ENCODE results near the gene LOXL1. TPM values are rescaled to one million over a fixed set of nuclear protein-coding genes. Genes with fewer than 3 reads are reported as not detected.

LOXL1 gene
- total RNA-seq, 1 donor from 2014 or later, result 11.1 TPM

DNA sequence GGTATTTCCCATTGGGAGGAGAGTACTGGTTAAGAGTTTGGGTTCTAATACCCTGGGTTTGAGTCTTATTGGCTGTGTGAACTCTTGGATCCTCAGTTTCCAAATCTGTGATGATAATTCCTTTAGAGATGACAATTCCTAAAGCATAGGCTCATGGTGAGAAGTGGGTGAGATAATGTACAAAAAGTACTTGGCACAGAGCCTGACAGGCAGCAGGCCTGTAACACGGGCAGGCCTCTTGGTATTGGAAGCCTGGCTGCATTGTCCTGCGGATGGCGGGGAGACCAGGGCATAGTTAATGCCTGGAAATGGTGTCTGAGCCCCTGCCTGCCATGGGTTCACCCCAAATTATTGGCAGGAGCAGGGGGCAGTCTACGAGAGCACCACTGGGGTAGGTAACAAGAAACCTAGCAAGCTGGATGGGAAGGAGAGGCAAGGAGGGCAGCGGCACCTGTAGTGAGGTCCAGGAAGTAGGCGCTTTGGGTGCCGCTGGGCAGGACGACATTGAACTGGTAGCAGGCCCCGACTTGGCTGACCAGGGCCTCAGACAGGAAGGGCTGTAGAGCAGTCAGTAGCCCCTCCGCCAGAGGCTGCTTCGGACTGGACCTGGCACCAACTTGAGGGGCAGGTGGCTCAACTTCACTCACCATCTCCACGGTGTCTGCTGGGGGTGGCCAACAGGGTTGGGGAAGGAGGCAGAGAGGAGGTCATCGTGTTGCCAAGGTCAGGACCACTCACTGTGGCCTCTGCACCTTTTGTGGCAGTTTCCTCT is 58.1 kb downstream of the LOXL1 start:
- intact Hi-C loops (cut with DNase I), result no loop called here
- Histone ChIP-seq H3K9me3 (no peaks in the 10 kb centered on the region), H3K4me1 (peaks cover 59% of the 10 kb centered on the region), H3K27me3 (no peaks in the 10 kb centered on the region), H3K4me3 (no peak overlapping the region), H3K36me3 (no peaks in the 10 kb centered on the region), H3K27ac (peak overlapping the region; percentile 90)
- TF ChIP-seq, protein P1, sequence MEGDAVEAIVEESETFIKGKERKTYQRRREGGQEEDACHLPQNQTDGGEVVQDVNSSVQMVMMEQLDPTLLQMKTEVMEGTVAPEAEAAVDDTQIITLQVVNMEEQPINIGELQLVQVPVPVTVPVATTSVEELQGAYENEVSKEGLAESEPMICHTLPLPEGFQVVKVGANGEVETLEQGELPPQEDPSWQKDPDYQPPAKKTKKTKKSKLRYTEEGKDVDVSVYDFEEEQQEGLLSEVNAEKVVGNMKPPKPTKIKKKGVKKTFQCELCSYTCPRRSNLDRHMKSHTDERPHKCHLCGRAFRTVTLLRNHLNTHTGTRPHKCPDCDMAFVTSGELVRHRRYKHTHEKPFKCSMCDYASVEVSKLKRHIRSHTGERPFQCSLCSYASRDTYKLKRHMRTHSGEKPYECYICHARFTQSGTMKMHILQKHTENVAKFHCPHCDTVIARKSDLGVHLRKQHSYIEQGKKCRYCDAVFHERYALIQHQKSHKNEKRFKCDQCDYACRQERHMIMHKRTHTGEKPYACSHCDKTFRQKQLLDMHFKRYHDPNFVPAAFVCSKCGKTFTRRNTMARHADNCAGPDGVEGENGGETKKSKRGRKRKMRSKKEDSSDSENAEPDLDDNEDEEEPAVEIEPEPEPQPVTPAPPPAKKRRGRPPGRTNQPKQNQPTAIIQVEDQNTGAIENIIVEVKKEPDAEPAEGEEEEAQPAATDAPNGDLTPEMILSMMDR (IDR thresholded peaks at IDR 0.05), result no peak
- peak; percentile 61 for DNase-seq
- no peak for ATAC-seq

DNA sequence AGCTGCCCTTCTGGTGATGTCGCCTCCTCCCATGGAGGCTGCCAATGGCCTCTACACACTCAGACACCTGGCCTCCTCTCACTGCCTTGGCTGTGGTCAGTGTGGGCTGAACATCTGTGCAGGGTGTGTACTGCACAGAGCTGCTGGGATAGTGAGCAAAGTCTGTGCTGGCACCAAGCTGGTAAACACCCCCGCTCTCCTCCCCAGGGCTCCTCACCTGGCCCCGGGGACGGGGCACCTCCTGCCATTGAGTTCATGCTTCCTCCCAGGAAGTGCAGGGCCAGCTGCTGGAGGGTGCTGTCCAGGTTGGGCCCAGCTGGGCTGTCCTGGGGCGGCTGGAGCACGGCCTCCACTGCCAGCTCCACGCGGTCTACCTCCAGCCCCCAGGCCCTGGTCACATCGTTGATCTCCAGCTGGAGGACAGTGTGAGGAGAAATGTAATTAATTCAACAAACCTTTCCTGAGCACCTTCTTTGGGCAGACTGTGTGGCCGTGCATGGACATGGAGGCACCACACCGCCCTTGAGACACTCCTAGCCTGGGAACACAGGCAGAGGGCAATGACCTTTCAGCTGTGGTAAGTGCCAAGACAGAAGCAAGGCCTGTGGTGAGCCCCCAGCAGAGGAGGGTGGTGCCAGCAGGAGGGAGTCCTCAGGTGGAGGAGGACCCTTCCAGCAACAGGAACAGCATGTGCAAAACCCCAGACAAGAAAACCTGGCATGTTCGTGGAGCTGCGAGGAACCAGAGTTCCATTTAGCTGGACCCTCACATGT is 59.0 kb downstream of the LOXL1 start:
- intact Hi-C loops (cut with DNase I), result no loop called here
- H3K4me1 ChIP-seq, result peaks cover 68% of the 10 kb centered on the region
- no peak overlapping the region for H3K4me3 ChIP-seq
- no peaks in the 10 kb centered on the region for H3K9me3 ChIP-seq
- TF ChIP-seq, protein P1 (IDR thresholded peaks at IDR 0.05), result no peak
- peak; percentile 34 for DNase-seq
- no peaks in the 10 kb centered on the region for H3K27me3 ChIP-seq
- H3K36me3 ChIP-seq, result no peaks in the 10 kb centered on the region
- no peak for ATAC-seq
- H3K27ac ChIP-seq, result peak overlapping the region; percentile 90

DNA sequence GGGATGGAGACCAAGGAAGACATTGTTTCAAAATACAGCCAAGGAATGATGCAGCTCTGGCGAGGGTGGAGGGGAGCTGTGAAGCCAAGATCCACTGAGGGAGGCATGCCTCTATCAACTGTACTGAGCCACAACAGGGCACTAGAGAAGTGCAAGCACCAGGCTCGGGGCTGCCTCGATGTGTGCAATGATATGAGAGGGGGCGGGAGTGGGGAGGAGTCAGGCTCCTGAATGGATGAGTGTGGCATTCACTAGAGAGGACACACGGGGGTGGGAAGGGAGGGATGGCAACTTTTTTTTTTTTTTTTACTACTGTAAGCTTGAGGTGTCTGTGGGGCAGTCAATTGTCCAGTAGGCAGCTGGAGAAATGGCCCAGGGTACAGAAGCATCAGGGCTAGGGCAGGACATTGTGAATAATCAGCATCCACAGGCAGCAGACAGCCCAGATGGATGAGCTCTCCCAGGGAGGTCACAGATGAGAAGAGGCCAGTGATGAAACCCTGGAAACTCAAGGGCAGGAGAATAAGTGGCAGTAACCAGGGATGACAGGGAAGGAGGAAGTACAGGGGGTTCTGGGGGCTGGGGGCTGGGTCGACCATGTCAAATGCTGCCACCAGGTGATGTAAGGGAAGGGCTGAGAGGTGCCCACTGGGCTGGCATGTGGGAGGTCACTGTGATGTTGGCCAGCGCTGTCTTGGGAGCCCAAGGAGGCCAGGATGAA is 60.0 kb downstream of the LOXL1 start:
- Histone ChIP-seq H3K4me1 (peaks cover 72% of the 10 kb centered on the region), H3K9me3 (no peaks in the 10 kb centered on the region), H3K36me3 (no peaks in the 10 kb centered on the region), H3K27me3 (no peaks in the 10 kb centered on the region), H3K4me3 (no peak overlapping the region), H3K27ac (peak overlapping the region; percentile 80)
- TF ChIP-seq, protein P1 (IDR thresholded peaks at IDR 0.05), result no peak
- no peak for DNase-seq
- no peak for ATAC-seq
- intact Hi-C loops (cut with DNase I), result no loop called here

DNA sequence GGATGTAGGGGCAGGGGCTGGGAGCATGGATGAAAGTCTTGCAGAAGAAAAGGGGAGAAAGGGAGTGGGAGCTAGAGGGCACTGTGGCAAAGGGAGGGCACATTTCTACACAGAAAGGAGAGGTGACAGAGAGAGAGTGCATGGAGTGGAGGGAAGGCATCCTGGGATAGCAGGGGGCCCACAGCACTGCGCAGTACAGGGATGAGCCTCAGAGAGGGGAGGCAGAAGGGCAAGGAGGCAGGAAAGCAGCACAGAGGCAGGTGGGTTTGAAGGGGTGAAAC is 60.5 kb downstream of the LOXL1 start:
- no peak for ATAC-seq
- no peaks in the 10 kb centered on the region for H3K27me3 ChIP-seq
- DNase-seq, result no peak
- H3K9me3 ChIP-seq, result no peaks in the 10 kb centered on the region
- H3K36me3 ChIP-seq, result no peaks in the 10 kb centered on the region
- H3K4me1 ChIP-seq, result peaks cover 72% of the 10 kb centered on the region
- H3K4me3 ChIP-seq, result no peak overlapping the region
- TF ChIP-seq, protein P1 (IDR thresholded peaks at IDR 0.05), result no peak
- intact Hi-C loops (cut with DNase I), result no loop called here
- H3K27ac ChIP-seq, result peak overlapping the region; percentile 80

DNA sequence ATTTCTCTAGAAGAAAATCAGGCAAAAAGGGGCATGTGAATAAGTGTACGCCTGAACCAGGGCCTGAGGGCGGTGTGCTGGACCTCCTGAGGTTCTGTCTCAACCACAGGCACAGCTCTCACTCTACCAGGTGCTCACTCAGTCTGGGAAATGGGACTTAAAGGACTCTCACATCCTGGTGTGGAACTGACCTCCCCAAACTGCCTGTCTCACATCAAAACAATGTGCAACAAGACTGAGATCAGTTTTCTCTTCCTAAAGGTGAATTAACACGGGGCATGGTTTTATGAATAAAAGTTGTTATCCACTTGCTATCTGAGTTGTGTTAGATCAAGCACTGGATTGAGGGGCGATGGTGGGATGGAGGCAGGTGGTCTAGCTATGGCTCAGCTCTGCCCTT is 61.0 kb downstream of the LOXL1 start:
- no peak for DNase-seq
- H3K36me3 ChIP-seq, result no peaks in the 10 kb centered on the region
- H3K4me1 ChIP-seq, result peaks cover 68% of the 10 kb centered on the region
- intact Hi-C loops (cut with DNase I), result no loop called here
- H3K27ac ChIP-seq, result peak overlapping the region; percentile 80
- TF ChIP-seq, protein P1 (IDR thresholded peaks at IDR 0.05), result no peak
- ATAC-seq, result no peak
- no peaks in the 10 kb centered on the region for H3K27me3 ChIP-seq
- H3K9me3 ChIP-seq, result no peaks in the 10 kb centered on the region
- no peak overlapping the region for H3K4me3 ChIP-seq

All from upper lobe of right lung (tissue), 1 donor.